ENCODE data around the gene MARCHF2.

MARCHF2 gene

GRCh38 chr19:8412783-8413628 is at the start of gene MARCHF2:
Gene MARCHF2 (plus strand): TSS chr19:8413305. CDS start chr19:8421841, 8,536 bp downstream.
- TF ChIP-seq RAD21 (IDR thresholded peaks at IDR 0.05; ENCODE audit: low read depth) = peak; percentile 49; the same call in 1 of the 2 replicates
- TF ChIP-seq FOXM1 (IDR thresholded peaks at IDR 0.05; ENCODE audit: borderline replicate concordance, low read depth) = no peak

- TF ChIP-seq MAX (IDR thresholded peaks at IDR 0.05) = peak; percentile 29; the same call in 1 of the 2 replicates
- no peak for TF ChIP-seq USF1 (IDR thresholded peaks at IDR 0.05)
These were observed 49.0 kb upstream of the MARCHF2 start, which contains the start of gene ANGPTL4 for GRCh38 chr19:8363803-8364771. Gene ANGPTL4 (plus strand): TSS chr19:8364155. CDS start chr19:8364322, 167 bp downstream.

GRCh38 chr19:8366121-8366581 is 47.0 kb upstream of the MARCHF2 start:
- TF ChIP-seq EP300 (IDR thresholded peaks at IDR 0.05; ENCODE audit: borderline replicate concordance) (no peak), REST (IDR thresholded peaks at IDR 0.05; ENCODE audit: low read depth) (no peak), ZBTB7A (IDR thresholded peaks at IDR 0.05; ENCODE audit: low read depth) (no peak), NFIC (IDR thresholded peaks at IDR 0.05) (no peak), RAD21 (IDR thresholded peaks at IDR 0.05; ENCODE audit: low read depth) (no peak), EGR1 (IDR thresholded peaks at IDR 0.05) (no peak), TEAD4 (IDR thresholded peaks at IDR 0.05) (no peak), YY1 (IDR thresholded peaks at IDR 0.05; ENCODE audit: low read depth) (no peak), CREB1 (IDR thresholded peaks at IDR 0.05; ENCODE audit: low read depth) (no peak), TCF12 (IDR thresholded peaks at IDR 0.05; ENCODE audit: low read depth) (no peak), FOXM1 (IDR thresholded peaks at IDR 0.05; ENCODE audit: borderline replicate concordance, low read depth) (no peak), CEBPB (IDR thresholded peaks at IDR 0.05) (no peak), MAX (IDR thresholded peaks at IDR 0.05) (no peak), USF1 (IDR thresholded peaks at IDR 0.05) (no peak), TAF1 (IDR thresholded peaks at IDR 0.05; ENCODE audit: low read depth) (no peak)

GRCh38 chr19:8366961-8367326 is 46.2 kb upstream of the MARCHF2 start:
- TF ChIP-seq EGR1 (IDR thresholded peaks at IDR 0.05) = no peak
- TF ChIP-seq USF1 (IDR thresholded peaks at IDR 0.05) = no peak
- no peak for TF ChIP-seq REST (IDR thresholded peaks at IDR 0.05; ENCODE audit: low read depth)
- no peak for TF ChIP-seq ZBTB7A (IDR thresholded peaks at IDR 0.05; ENCODE audit: low read depth)
- TF ChIP-seq RAD21 (IDR thresholded peaks at IDR 0.05; ENCODE audit: low read depth) = no peak
- no peak for TF ChIP-seq FOXM1 (IDR thresholded peaks at IDR 0.05; ENCODE audit: borderline replicate concordance, low read depth)
- no peak for TF ChIP-seq TEAD4 (IDR thresholded peaks at IDR 0.05)
- no peak for TF ChIP-seq TAF1 (IDR thresholded peaks at IDR 0.05; ENCODE audit: low read depth)
- no peak for TF ChIP-seq MAX (IDR thresholded peaks at IDR 0.05)
- TF ChIP-seq CREB1 (IDR thresholded peaks at IDR 0.05; ENCODE audit: low read depth) = no peak
- no peak for TF ChIP-seq TCF12 (IDR thresholded peaks at IDR 0.05; ENCODE audit: low read depth)
- no peak for TF ChIP-seq NFIC (IDR thresholded peaks at IDR 0.05)
- TF ChIP-seq EP300 (IDR thresholded peaks at IDR 0.05; ENCODE audit: borderline replicate concordance) = no peak
- TF ChIP-seq YY1 (IDR thresholded peaks at IDR 0.05; ENCODE audit: low read depth) = no peak
- no peak for TF ChIP-seq CEBPB (IDR thresholded peaks at IDR 0.05)

Measured in Ishikawa (cell line).